GM12878 (cell line): ENCODE data around the gene SPDL1. TPM values are rescaled to one million over a fixed set of nuclear protein-coding genes. Genes with fewer than 3 reads are reported as not detected.

Experiments
- ATAC-seq: fragments of 200-7000 bp; cut with Tn5 transposase; 3 replicates; pipeline ENCODE4 v1.9.1; 2020; ENCODE audit warnings: mild to moderate bottlenecking, moderate library complexity
- BruUV-seq: library from RNA; stranded (reverse); fragments of 400-500 nt; replicated peaks from 2 replicates; lab custom pipeline; 2021; lab: Mats Ljungman, UMichigan
- CTCF ChIA-PET: fragments of 300-600 bp; sonication (Branson Sonifier 250); formaldehyde crosslinking; extraction: SDS; loops from one replicate; lab custom pipeline; 2021; ENCODE audit warnings: inconsistent platforms; lab: Yijun Ruan, JAX
- POLR2A ChIA-PET: fragments of 350-600 bp; formaldehyde crosslinking; extraction: SDS; loops from one replicate; lab custom pipeline; 2021; ENCODE audit warnings: inconsistent platforms; lab: Charles Lee
- RAD21 ChIA-PET: fragments of 300-600 bp; sonication (Branson Sonifier 250); formaldehyde crosslinking; loops from one replicate; lab custom pipeline; 2023; ENCODE audit warnings: antibody characterized with exemption; ENCODE audit not compliant: unreplicated experiment; lab: Charles Lee
- SMC1A ChIA-PET: fragments of 300-600 bp; sonication (Branson Sonifier 250); formaldehyde crosslinking; loops from one replicate; lab custom pipeline; 2023; ENCODE audit not compliant: unreplicated experiment, uncharacterized antibody; lab: Charles Lee
- DNase-seq: peaks from one replicate; pipeline ENCODE4 v3.0.0-alpha.2; 2011; ENCODE audit warnings: low read depth, low spot score
- FAIRE-seq: peaks from 3 replicates; lab custom pipeline; 2011; peaks lifted over from hg19 to GRCh38; lab: Jason Lieb, UNC
- H2AFZ ChIP-seq: 2 replicates; pipeline ENCODE4 v1.6.0; 2011; ENCODE audit warnings: low read depth, low read length, control low read depth; ENCODE audit not compliant: control insufficient read depth
- H3K27ac ChIP-seq: 2 replicates; pipeline ENCODE4 v1.5.1; 2011; ENCODE audit warnings: control low read depth; ENCODE audit not compliant: control insufficient read depth, insufficient read depth
- H3K27me3 ChIP-seq, 2 experiments: replicated peaks in 1 of 2; 2 replicates each; pipeline versions ENCODE4 v1.6.0 to v1.6.1; 2011; ENCODE audit warnings: low read length in 1 of 2; ENCODE audit not compliant: control insufficient read depth in 2 of 2, insufficient read depth in 2 of 2
- H3K36me3 ChIP-seq, 2 experiments: 2 replicates each; pipeline ENCODE4 v1.5.1; 2011; ENCODE audit warnings: low read length in 1 of 2; ENCODE audit not compliant: control insufficient read depth in 2 of 2, insufficient read depth in 2 of 2
- H3K4me1 ChIP-seq: 2 replicates; pipeline ENCODE4 v1.6.1; 2011; ENCODE audit warnings: mild to moderate bottlenecking, low read length, moderate library complexity, mixed read lengths; ENCODE audit not compliant: control insufficient read depth, insufficient read depth
- H3K4me2 ChIP-seq: 2 replicates; pipeline ENCODE4 v1.6.0; 2011; ENCODE audit warnings: control low read depth; ENCODE audit not compliant: control insufficient read depth, insufficient read depth
- H3K4me3 ChIP-seq: fragments of 200-600 bp; sonication (generic); 2 replicates; pipeline ENCODE4 v1.5.1; 2016
- H3K79me2 ChIP-seq: 2 replicates; pipeline ENCODE4 v1.6.0; 2011; ENCODE audit warnings: low read length; ENCODE audit not compliant: control insufficient read depth, insufficient read depth
- H3K9ac ChIP-seq: 2 replicates; pipeline ENCODE4 v1.8.0; 2011; ENCODE audit warnings: low read length, control low read depth, mixed read lengths; ENCODE audit not compliant: control insufficient read depth, insufficient read depth
- H3K9me3 ChIP-seq: replicated peaks from 3 replicates; pipeline ENCODE4 v1.5.1; 2011; ENCODE audit warnings: mild to moderate bottlenecking, low read length; ENCODE audit not compliant: control insufficient read depth, insufficient read depth
- H4K20me1 ChIP-seq: 2 replicates; pipeline ENCODE4 v1.6.0; 2011; ENCODE audit not compliant: control insufficient read depth, insufficient read depth
- ATF2 ChIP-seq: IDR thresholded peaks from 2 replicates; pipeline ENCODE4 v1.6.1; 2012; ENCODE audit warnings: low read length, inconsistent platforms
- DPF2 ChIP-seq: fragments of 450-650 bp; IDR thresholded peaks from 2 replicates; pipeline ENCODE4 v1.6.1; 2017; ENCODE audit warnings: mild to moderate bottlenecking
- EP300 ChIP-seq, 2 experiments: fragments of 150-350 bp in 1 of 2; IDR thresholded peaks; 2 replicates each; pipeline ENCODE4 v1.6.1; 2011 to 2012; ENCODE audit warnings: low read depth in 2 of 2, low read length in 2 of 2, borderline replicate concordance in 1 of 2, improper control_type of control experiment in 1 of 2, inconsistent platforms in 1 of 2; ENCODE audit not compliant: control insufficient read depth in 1 of 2
- ESRRA ChIP-seq: IDR thresholded peaks from 2 replicates; pipeline ENCODE4 v1.6.1; 2012; ENCODE audit warnings: mild to moderate bottlenecking, low read length, improper control_type of control experiment
- KAT2A ChIP-seq: conservative IDR thresholded peaks from 2 replicates; pipeline ENCODE4 v1.6.1; 2011; ENCODE audit warnings: low read depth, low read length; ENCODE audit not compliant: control insufficient read depth
- LARP7 ChIP-seq: fragments of 450-650 bp; IDR thresholded peaks from 2 replicates; pipeline ENCODE4 v1.6.1; 2017; ENCODE audit warnings: mild to moderate bottlenecking
- MTA2 ChIP-seq: fragments of 450-650 bp; IDR thresholded peaks from 2 replicates; pipeline ENCODE4 v1.6.1; 2016; ENCODE audit warnings: low read depth, mild to moderate bottlenecking, moderate library complexity
- NFXL1 ChIP-seq: fragments of 450-650 bp; IDR thresholded peaks from 2 replicates; pipeline ENCODE4 v1.6.1; 2017; ENCODE audit warnings: antibody characterized with exemption, mild to moderate bottlenecking, borderline replicate concordance
- PAX5 ChIP-seq: IDR thresholded peaks from 2 replicates; pipeline ENCODE4 v1.6.1; 2011; ENCODE audit warnings: low read depth, low read length, borderline replicate concordance
- SMARCA5 ChIP-seq: fragments of 450-650 bp; IDR thresholded peaks from 2 replicates; pipeline ENCODE4 v1.6.1; 2017; ENCODE audit warnings: mild to moderate bottlenecking
- STAT1 ChIP-seq: fragments of 450-650 bp; conservative IDR thresholded peaks from 2 replicates; pipeline ENCODE4 v1.6.1; 2014; ENCODE audit warnings: antibody characterized with exemption, mild to moderate bottlenecking
- USF1 ChIP-seq: IDR thresholded peaks from 2 replicates; pipeline ENCODE4 v1.6.1; 2011; ENCODE audit warnings: borderline replicate concordance, low read depth, mild to moderate bottlenecking, moderate library complexity, mixed read lengths, low read length; ENCODE audit not compliant: insufficient read depth; ENCODE audit errors: extremely low read length
- USF2 ChIP-seq: IDR thresholded peaks from 2 replicates; pipeline ENCODE4 v1.6.1; 2011; ENCODE audit warnings: low read depth, low read length, improper control_type of control experiment, borderline replicate concordance
- WRNIP1 ChIP-seq: IDR thresholded peaks from 2 replicates; pipeline ENCODE4 v1.6.1; 2011; ENCODE audit warnings: low read depth, low read length, improper control_type of control experiment, borderline replicate concordance
- YY1 ChIP-seq: IDR thresholded peaks from 2 replicates; pipeline ENCODE4 v1.6.1; 2011; ENCODE audit warnings: low read depth, mild to moderate bottlenecking, low read length
- WGBS: methylation state at CpG from one replicate; pipeline ENCODE4 v1.1.6; 2016; ENCODE audit warnings: low lambda C conversion rate; ENCODE audit not compliant: insufficient replicate concordance, insufficient coverage; ENCODE audit errors: missing lambda C conversion rate; 5-methylcytosine and 5-hydroxymethylcytosine counted together
- in situ Hi-C: fragments of 300-500 bp; cut with MboI; formaldehyde crosslinking; loops from 9 replicates; pipeline ENCODE4 v1.14.3; 2018; ENCODE audit warnings: mixed read lengths
- intact Hi-C: fragments of 100-400 bp; cut with micrococcal nuclease; formaldehyde crosslinking; loops from one replicate; pipeline ENCODE4 v1.14.2; 2022; ENCODE audit not compliant: unreplicated experiment
- polyA plus RNA-seq, 11 experiments: library from polyadenylated mRNA; depleted of rRNA in 4 of 11; unstranded in 6 of 11; stranded (reverse) in 5 of 11; fragments of >200 nt; fragmentation: Nextera tagmentation in 4 of 11; fragmentation: Illumina TruSeq in 1 of 11; extraction: Ambion mirVana in 4 of 11; extraction: Trizol in 1 of 11; gene quantifications; 1 replicate in 1 of 11; 2 replicates in 10 of 11; pipeline versions ENCODE4 v1.2.1 to v1.2.3, GENCODE V29; 2011 to 2016; ENCODE audit warnings: inconsistent platforms in 2 of 11, missing spikeins in 2 of 11, low read depth in 1 of 11
- total RNA-seq, 4 experiments: library from RNA; depleted of rRNA in 3 of 4; stranded (reverse); fragments of >200 nt in 3 of 4; fragmentation: Illumina TruSeq in 1 of 4; extraction: Trizol in 1 of 4; gene quantifications; 2 replicates each; pipeline versions ENCODE4 v1.2.1 to v1.2.3, GENCODE V29; 2013 to 2021

SPDL1 gene
- total and polyA plus RNA-seq, 10 of the 15 experiments (the other 5 are each of a cell fraction or from before 2014, with no cell fraction given) = 34.2 to 69.9 (median 46.0) TPM

GRCh38 chr5:169634606-169635005 lies 51.0 kb downstream of the SPDL1 start (continued):
- TF ChIP-seq USF2 = no peak
- no peak for TF ChIP-seq KAT2A
- TF ChIP-seq STAT1 = no peak
- TF ChIP-seq ATF2 = no peak
- TF ChIP-seq DPF2 = no peak
- no peak for TF ChIP-seq MTA2
- TF ChIP-seq, all 136 proteins: peak for 0

GRCh38 chr5:169635936-169636335 lies 52.4 kb downstream of the SPDL1 start:
- Histone ChIP-seq H3K4me2 (no peak overlapping the region), H3K4me3 (no peak overlapping the region), H4K20me1 (peaks cover 1% of the 10 kb centered on the region; the same call in 1 of the 2 replicates), H3K9me3 (peaks cover 4% of the 10 kb centered on the region; the same call in 2 of the 3 replicates)
- CTCF ChIA-PET = interaction anchor here (1.0 to 2.0 kb wide), 3 partner anchors 13 to 648 kb away, joined by 4 to 5 read pairs (median 4); no protein-coding TSS in a partner anchor
- TF ChIP-seq NFXL1 = no peak
- TF ChIP-seq EP300 (IDR thresholded peaks at IDR 0.05; ENCODE audit: borderline replicate concordance in 1 of 2, control insufficient read depth in 1 of 2, low read depth in 2 of 2, low read length in 2 of 2) = no peak
- no peak for TF ChIP-seq ESRRA
- TF ChIP-seq PAX5 = no peak
- no peak for TF ChIP-seq SMARCA5
- TF ChIP-seq WRNIP1 = no peak
- no peak for TF ChIP-seq LARP7
- no peak for TF ChIP-seq YY1
- TF ChIP-seq USF1 = no peak
- TF ChIP-seq, all 136 proteins: peak for 0
- ChIA-PET SMC1A (interaction anchor here (1.5 to 4.9 kb wide), 5 partner anchors 11 to 191 kb away, joined by 3 to 36 read pairs (median 16); no protein-coding TSS in a partner anchor), RAD21 (interaction anchor here (2.7 to 4.6 kb wide), 3 partner anchors 13 to 35 kb away, joined by 16 to 47 read pairs (median 27); no protein-coding TSS in a partner anchor), POLR2A (interaction anchor here (0.5 to 3.9 kb wide), 7 partner anchors 11 to 790 kb away, joined by 3 to 18 read pairs (median 6); partner anchors contain the start of gene SPDL1)
- DNase-seq (no peak), ATAC-seq (no peak), FAIRE-seq (no peak)
- no TSS peak for BruUV-seq
- H3K9ac ChIP-seq = no peak overlapping the region
- H3K36me3 ChIP-seq = peaks cover 0 to 6% of the 10 kb centered on the region in 2 experiments; a peak in 2 of 4 replicates
- no peak overlapping the region for H2AFZ ChIP-seq
- 43% methylated on average over 1 of the region's 1 CpG for WGBS
- H3K27ac ChIP-seq = no peak overlapping the region
- intact Hi-C loops = loop anchor here (2.0 kb wide), 2 partner anchors 21 to 1057 kb away; partner anchors contain the start of gene PANK3
- peaks cover 44% of the 10 kb centered on the region for H3K79me2 ChIP-seq
- H3K27me3 ChIP-seq = no peaks in the 10 kb centered on the region
- in situ Hi-C loops = no loop called here
- peaks cover 12% of the 10 kb centered on the region; the same call in 1 of the 2 replicates for H3K4me1 ChIP-seq
